ENCODE results near the gene ATL1.
"Not testable (repeated sequence)": the region's sequence is repeated elsewhere in the genome, so short reads cannot be mapped to it uniquely, and the experiment has no call there.

DNA sequence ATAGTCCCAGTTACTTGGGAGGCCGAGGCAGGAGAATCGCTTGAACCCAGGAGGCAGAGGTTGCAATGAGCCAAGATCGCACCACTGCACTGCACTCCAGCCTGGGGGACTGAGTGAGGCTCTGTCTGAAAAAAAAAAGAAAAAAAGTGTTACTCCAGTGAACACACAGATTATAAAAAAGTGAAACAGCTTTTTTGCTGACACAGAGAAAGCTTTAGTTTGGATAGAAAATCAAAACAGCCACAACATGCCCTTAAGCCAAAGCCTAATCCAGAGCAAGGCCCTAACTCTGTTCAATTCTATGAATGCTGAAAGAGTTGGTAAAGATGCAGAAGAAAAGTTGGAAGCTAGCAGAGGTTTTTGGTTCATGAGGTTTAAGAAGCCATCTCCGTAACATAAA lies 65.0 kb downstream of the ATL1 start:
- TF ChIP-seq, protein P1, sequence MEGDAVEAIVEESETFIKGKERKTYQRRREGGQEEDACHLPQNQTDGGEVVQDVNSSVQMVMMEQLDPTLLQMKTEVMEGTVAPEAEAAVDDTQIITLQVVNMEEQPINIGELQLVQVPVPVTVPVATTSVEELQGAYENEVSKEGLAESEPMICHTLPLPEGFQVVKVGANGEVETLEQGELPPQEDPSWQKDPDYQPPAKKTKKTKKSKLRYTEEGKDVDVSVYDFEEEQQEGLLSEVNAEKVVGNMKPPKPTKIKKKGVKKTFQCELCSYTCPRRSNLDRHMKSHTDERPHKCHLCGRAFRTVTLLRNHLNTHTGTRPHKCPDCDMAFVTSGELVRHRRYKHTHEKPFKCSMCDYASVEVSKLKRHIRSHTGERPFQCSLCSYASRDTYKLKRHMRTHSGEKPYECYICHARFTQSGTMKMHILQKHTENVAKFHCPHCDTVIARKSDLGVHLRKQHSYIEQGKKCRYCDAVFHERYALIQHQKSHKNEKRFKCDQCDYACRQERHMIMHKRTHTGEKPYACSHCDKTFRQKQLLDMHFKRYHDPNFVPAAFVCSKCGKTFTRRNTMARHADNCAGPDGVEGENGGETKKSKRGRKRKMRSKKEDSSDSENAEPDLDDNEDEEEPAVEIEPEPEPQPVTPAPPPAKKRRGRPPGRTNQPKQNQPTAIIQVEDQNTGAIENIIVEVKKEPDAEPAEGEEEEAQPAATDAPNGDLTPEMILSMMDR (IDR thresholded peaks at IDR 0.05): not testable (repeated sequence)
- TF ChIP-seq POLR2A, POLR2AphosphoS5, EP300 (IDR thresholded peaks at IDR 0.05): not testable (repeated sequence)

Measured in gastroesophageal sphincter (tissue), 3 donors.